HG02885 (cell line): ENCODE measurements around the gene TDO2.
"Not testable (repeated sequence)": the region's sequence is repeated elsewhere in the genome, so short reads cannot be mapped to it uniquely, and the experiment has no call there.

Experiments used
- ATAC-seq: cut with Tn5 transposase; IDR thresholded peaks from one replicate; pipeline ENCODE4 v1.9.1; 2021; ENCODE audit warnings: mild to moderate bottlenecking; ENCODE audit not compliant: unreplicated experiment, poor library complexity

Gene TDO2

DNA sequence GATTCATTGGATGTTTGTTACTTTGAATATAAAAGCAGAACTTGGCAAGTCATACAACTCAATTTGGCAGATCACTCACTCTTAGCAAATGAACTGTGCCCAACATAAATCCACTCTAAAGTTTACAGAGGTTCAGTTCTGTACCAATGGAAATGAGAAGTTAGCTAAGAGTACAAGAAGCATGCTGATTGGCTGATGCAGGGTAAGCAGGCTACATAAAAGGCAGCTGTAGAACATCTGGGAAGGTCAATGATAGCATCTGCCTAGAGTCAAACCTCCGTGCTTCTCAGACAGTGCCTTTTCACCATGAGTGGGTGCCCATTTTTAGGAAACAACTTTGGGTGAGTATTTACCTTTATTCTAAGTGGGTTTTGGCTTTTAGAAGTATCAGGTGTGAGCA is at the start of gene TDO2:
TSS of gene TDO2 (plus strand) at position 244 of the 400 bp plus-strand sequence. CDS start at position 307, 63 bp downstream.
- ATAC-seq = no peak

DNA sequence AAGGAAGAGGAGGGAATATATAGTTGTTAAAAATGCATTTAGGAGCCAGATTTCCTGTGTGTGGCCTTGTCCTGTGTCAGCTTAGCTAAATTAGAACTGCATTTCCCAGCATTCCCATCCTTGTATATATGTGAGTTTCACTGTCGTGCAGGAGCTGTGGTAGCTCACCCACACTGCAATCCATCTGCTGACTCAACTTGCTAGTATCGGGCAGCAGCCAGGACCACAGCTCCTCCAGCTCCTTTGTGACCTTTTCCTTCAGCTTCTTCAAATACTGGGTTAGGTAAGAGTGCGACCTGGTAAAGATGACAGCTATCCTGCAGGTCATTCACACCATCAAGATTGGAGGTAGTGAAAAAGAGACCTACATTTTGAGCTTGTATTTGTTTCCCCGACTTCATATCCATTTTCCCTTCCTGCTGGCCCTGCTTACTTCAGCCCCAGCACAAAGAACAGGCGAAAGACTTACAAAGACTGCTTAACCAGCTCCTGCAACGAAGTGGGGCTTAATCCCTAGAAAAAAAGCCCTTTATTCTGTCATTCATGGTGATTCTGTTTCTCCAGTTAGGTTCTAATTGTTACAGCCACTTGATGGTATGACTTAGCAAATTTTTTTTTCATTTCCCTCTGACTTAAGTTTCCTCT is 48.8 kb upstream of the TDO2 start:
- no peak for ATAC-seq

DNA sequence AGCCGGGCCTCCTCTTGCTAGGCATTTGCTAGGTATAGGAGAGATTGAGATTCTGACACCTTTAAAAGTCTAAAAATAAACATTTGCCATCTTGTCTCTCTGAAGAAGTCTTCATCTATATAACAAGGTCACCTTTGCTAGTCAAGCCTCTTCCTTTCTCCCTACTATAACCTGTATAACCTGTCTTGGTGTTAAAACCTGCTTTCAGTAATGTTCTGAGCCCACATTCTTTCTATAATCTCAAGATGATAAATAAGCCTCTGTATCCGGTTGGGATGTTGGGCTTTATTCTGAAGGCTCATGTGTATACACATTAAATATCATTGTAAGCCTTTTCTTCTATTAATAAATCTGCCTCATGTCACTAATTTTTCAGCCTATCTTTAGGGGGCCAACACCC is 47.6 kb upstream of the TDO2 start:
- no peak for ATAC-seq

DNA sequence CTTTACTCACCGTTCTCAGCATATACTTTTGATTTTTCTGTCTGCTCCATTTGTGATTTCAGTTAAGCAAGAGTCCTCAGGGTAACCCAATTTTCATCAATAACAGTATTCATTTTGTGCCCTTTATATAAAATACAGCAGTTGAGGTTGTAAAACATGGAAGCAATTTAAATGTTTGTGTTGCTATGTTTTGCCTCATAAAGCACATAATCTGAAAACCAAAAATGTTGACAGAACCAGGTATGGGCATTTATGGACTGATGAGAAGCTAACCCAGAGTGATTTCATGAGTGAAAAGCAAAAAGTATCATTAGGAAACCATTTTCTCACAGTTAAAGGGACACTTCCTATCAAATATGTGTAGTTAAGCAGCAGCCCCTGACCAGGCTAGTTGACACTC is 37.3 kb upstream of the TDO2 start, which contains the start of gene ASIC5:
TSS of gene ASIC5 (minus strand) at position 101 of the 400 bp plus-strand sequence. CDS start at position 50, 51 bp downstream.
- no peak for ATAC-seq

DNA sequence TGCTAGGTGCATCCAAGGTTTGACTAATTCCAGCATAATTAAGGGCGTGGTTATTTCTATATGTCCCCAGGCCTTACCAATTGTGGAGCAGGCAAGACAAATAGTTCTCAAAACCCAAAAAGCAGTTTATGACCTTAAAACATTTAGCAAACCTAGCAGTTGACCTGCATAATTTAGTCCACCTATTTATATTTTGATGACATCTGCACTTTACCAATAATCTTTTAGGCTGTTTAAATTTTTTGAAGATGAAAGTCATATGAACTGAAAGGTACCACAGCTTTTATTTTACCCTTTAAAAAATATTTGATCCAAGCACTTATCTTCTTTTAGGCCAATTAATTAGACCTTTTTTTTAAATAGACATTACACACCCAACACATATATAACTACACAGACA is 27.6 kb upstream of the TDO2 start:
- ATAC-seq = no peak

DNA sequence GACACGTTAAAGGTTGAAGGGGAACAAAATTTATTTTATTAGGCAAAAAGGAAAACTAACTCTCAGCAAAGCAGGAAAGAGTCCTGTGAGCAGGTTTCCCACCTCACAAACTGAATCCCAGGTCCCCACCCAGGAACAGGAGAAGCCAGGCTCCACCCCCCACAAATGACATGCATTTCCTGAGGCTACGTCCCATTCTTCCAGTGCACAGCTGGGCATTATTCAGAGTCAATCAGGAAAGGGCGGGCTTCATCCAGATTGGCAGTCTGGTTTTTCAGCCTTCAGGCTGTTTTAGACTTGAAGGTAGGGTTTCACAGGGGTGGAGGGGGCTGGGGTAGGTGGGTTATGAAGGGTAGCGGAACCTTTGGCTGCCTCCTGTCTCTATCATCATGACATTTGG is 25.5 kb upstream of the TDO2 start:
- no peak for ATAC-seq

DNA sequence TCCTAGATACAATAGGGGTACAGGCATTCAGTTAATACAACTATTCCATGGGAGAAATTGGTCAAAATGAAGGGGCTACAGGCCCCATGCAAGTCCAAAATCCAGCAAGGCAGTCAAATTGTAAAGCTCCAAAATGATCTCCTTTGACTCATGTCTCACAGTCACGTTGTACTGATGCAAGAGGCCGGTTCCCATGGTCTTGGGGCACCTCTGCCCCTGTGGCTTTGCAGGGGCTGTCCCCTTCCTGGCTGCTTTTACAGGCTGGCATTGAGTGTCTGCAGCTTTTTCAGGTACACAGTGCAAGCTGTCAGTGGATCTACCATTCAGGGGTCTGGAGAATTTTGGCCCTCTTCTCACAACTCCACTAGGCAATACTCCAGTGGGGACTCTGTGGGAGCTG is 24.9 kb upstream of the TDO2 start:
- no peak for ATAC-seq

DNA sequence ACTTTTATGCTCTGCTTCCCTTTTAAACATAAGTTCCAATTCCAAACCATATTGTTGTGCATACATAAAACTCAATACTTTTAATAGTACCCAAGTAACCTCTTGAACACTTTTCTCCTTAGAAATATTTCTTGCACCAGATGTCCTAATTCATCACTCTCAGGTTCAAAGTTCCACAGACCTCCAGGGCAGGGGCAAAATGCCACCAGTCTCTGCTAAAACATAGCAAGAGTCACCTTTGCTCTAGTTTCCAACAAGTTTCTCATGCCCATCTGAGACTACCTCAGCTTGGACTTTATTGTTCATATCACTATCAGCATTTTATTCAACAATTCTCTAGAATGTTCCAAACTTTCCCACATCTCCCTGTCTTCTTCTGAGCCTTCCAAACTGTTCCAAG is 23.7 kb upstream of the TDO2 start:
- ATAC-seq = no peak

DNA sequence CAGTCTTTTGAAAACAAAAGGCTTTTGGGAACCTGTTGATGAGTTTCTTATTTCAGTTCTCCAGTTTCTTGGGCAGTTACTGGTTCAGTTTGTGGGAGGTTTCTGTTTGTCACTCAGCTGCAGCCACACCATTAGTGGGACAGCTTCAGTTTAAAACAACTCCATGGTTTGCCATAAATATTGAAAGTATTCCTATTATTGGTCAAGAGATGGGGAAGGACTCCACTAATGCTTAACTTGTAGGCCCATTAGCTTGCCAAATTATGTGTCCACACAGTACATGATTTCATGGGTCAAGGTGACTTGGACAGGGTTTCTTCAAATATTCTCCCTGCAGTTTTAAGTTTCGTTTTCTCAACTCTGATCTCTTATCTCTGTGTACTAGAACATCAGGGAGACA is 21.9 kb upstream of the TDO2 start:
- no peak for ATAC-seq

DNA sequence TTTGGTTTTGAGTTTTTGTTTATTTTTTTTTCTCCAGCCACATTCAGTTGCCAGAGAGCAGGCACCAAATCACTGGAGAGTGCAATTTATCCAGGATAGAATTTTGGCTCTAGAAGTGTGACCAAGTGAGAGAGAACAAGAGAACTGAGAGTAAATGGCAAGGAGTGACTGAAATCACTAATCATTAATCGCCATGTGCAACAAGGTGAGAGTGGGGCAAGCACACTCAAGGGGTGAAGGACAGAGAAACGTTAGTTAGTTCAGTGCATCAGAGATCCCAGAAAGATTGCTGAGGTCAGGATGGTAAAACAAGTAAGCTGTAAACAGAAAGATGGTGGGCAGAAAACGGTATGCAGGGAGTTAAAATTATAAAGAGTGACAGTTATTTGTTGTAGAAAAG is 19.6 kb upstream of the TDO2 start:
- ATAC-seq = no peak

DNA sequence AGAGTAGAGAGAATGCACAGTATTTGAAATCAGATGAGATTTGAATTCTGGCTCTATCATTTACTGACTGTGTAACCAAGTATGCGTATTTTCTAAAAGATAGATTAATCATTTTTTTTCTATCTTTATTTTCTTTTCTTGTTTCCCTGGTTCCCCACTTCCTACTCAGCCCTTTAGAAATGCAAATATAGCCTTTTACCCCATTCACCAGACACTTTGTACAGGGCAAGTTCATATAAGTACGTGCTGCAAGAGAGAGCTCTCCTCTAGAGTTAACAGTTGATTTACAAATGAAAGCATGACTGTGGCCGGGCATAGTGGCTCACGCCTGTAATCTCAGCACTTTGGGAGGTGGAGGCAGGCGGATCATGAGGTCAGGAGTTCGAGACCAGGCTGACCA is 17.8 kb upstream of the TDO2 start:
- no peak for ATAC-seq

DNA sequence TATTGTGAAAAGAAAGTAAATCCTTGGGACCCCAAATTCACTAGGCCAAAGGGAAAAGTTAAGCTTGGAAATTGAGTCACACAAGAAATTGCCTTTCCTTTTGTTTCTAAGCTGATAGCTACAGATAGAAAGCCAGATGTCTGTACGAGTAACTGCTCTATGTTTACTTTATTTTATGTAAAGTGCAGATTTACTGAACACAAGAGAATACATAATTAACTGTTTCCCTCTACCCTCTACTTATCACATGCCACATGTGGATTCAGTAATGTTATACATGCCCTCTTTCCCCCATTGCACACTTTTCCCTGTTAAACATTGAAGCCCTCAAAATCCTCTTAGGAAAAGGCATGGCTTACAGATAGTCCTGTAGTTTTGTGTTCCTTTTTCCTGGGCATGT is 16.5 kb upstream of the TDO2 start:
- no peak for ATAC-seq

DNA sequence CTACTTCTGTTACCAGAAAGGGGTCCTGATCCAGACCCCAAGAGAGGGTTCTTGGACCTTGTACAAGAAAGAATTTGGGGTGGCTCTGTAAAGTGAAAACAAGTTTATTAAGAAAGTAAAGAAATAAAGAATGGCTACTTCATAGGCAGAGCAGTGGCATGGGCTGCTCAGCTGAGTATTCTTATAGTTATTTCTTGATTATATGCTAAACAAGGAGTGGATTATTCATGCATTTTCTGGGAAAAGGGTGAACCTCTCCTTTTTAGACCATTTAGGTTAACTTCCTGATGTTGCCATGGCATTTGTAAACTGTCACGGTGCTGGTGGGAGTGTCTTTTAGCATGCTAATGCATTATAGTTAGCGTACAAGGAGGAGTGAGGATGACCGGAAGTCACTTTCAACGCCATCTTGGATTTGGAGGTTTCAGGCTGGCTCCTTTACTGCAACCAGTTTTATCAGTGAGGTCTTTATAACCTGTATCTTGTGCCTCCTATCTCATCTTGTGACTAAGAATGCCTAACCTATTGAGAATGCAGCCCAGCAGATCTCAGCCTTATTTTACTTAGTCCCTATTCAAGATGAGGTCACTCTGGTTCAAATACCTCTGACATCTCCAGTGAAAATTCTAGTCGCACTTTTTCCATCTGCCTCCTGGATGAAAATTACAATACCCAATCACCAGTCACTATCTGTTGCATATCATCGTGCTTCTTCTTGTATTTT is 15.5 kb upstream of the TDO2 start:
- no peak for ATAC-seq

DNA sequence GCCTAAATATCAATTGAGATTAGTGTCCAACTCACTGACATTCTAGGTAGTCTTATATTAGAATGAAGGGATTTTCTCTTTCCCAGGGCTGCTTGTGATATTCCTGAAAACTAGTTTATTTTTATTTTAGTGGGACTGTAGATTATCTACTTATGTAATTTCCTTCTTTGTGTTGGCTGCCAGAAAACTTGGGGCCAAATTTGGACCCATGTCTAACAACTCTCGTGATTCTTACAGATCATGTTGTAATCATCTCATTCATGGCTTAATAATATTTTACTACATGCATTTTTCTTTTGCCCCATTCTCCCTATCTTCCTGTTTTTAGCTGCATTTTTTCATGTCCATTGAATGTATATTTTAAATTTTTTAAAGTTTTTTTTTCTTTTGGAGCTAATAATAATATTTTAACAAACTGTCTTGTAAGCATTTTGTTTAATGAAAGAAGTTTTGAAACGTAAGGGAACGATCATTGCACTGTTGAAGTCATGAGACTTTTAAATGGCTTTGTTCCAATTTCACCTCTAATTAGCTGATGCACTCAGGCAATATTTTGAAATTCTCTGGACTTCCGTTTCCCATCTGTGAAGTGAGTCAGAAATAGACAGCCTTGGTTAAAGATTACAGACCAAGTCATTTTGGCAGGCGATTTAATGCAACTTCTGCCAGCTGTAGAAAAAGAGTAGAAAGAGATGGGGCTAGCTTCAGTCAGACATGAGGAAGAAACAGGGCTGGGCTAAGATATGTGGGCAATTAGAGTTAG is 14.3 kb upstream of the TDO2 start:
- ATAC-seq = no peak

DNA sequence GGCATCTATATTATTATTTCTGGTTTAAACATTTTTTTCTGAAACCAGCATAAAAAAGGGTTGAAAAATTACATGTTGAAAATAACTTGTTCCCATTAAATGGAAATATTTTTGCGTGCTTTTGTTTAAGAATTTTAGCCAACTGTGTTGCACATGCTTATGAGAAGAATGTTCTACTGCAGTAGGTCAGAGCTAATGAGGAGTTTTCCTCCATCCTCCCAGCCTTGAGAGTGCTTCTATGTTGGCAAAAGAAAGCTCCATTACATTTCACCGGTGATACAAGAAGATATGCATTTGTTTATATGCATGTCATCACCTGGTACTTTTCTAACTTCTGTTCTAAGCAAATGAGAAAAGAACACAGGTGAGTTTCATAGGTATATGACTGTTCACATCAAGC is 13.6 kb upstream of the TDO2 start:
- ATAC-seq = no peak

DNA sequence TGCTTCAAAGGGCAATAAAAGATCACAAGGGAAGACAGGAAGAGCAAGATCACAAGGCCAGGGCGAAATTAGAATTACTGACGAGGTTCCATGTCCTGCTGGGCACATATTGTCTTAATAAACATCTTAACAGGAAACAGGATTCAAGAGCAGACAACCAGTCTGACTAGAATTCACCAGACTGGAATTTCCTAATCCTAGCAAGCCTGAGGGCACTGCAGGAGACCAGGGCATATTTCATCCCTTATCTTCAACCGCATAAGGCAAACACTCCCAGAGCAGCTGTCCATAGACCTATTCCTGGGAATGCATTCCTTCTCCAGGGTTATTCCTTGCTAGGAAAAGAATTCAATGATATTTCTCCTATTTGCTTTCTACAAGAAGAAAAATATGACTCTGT is 12.4 kb upstream of the TDO2 start:
- no peak for ATAC-seq

DNA sequence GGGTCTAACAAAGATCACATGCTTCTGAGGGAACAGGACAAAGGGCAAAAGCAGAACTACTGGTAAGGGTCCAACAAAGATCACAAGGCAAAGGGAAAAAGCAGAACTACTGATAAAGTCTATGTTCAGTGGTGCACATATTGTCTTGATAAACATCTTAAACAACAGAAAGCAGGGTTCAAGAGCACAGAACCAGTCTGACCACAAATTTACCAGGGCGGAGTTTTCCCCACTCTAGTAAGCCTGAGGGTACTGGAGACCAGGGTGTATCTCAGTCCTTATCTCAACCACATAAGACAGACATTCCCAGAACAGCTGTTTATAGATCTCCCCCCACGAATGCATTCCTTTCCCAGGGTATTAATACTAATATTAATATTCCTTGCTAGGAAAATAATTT is 5.1 kb upstream of the TDO2 start:
- not testable (repeated sequence) for ATAC-seq

DNA sequence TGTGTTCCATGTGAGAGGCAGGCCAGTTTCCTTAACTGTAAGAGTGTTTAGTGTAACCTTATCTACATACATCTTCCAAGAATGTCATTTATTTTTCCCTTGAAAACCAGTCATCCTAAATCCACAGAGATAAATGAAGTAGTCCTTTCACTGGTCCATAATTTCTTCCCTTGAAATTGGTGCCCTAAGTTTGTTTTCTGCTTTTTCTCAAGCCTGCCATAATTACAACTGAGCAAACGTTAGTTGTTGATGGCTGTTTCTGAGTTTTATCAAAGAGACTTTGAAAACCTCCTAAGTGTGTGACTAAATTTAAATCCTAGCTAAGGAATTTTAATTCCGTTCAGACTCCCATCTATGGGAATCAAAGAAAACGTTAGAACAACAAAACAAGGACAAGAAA is 3.6 kb upstream of the TDO2 start:
- ATAC-seq = no peak

DNA sequence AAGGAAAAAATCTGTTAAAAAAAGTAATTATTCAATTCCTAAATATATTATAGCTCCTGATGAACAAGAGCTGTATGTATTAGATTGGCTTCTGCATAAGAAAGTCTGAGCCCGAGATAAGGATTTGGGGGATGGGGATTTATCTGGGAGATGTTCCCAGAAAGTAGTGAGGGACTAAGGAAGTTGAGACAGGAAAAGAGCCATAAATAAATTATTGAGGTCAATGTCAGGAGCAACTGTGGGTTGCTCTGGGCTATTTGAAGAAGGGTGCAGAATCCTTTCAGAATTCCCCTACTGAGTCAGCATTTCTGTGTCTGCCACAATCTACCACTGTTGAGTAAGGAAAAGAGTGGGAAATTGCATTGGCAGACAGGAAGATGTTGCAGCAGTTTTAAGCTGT is 3.1 kb upstream of the TDO2 start:
- ATAC-seq = no peak

DNA sequence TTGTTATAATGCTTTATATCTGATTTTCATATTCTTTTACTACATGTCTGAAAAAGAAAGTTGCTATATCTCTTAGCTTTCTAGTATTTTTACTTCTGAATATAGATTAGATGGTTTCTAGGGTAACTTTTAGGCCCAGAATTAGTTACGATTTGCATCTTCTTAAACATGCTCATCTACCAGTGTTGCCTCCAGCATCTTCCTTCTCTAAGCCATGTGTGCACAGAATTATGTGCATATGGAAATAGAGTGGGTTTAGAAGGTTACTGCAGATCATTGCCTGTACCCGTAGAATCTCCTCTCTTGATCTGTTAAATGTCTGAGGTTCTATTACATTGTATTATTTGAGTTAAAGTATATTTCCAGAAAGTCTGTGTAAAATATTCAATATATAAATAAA is 2.5 kb upstream of the TDO2 start:
- ATAC-seq = no peak

DNA sequence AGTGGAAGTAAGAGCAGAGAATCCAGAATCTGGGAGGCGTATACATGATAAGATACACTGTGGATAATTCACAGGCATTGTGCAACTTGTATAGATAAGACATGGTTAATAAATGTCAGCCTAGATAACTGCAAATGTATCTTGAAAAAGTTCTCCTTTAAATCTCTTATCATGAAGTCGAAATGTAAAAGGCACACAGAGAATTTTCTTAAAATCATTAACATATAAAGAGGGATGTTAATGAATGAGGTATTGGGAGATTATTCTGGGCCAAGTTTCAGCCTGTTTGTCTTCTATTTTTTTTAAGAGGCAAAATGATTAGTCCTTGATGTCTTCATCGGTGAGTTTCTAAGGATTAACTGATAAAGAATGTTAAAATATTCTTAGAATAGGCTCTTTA is 835 bp downstream of the TDO2 start:
- no peak for ATAC-seq
